Right lobe of liver (tissue), 6 donors: ENCODE results near the gene GALNT17. TPM values are rescaled to one million over a fixed set of nuclear protein-coding genes. Genes with fewer than 3 reads are reported as not detected.

Source experiments
- ATAC-seq, 4 donors: fragments of 200-7000 bp; cut with Tn5 transposase; one replicate each; pipeline ENCODE4 v1.9.1; 2020; ENCODE audit warnings: mild to moderate bottlenecking in 4 of 4, moderate library complexity in 4 of 4
- DNase-seq, 3 donors: peaks; one replicate each; pipeline ENCODE4 v3.0.0-alpha.2; 2020
- H3K27ac ChIP-seq, 3 donors: fragments of 200-600 bp; one replicate each; pipeline ENCODE4 v1.8.0; 2022
- H3K27me3 ChIP-seq, 2 donors: fragments of 200-600 bp; one replicate each; pipeline ENCODE4 v1.8.0; 2022
- H3K36me3 ChIP-seq, 4 donors: fragments of 200-600 bp; sonication (generic) in 1 of 4; one replicate each; pipeline versions ENCODE4 v1.5.1 to v1.8.0; 2017 to 2022; ENCODE audit warnings: control low read depth in 1 of 4
- H3K4me1 ChIP-seq, 4 donors: fragments of 200-600 bp; sonication (generic) in 1 of 4; one replicate each; pipeline versions ENCODE4 v1.5.1 to v1.8.0; 2017 to 2022; ENCODE audit warnings: control low read depth in 1 of 4
- H3K4me3 ChIP-seq, 3 donors: fragments of 200-600 bp; one replicate each; pipeline ENCODE4 v1.8.0; 2022
- H3K9me3 ChIP-seq, 4 donors: fragments of 200-600 bp; sonication (generic) in 1 of 4; one replicate each; pipeline versions ENCODE4 v1.5.1 to v1.8.0; 2017 to 2022; ENCODE audit warnings: control low read depth in 1 of 4
- CTCF ChIP-seq, 4 donors: fragments of 200-600 bp in 3 of 4; fragments of 450-650 bp in 1 of 4; IDR thresholded peaks; one replicate each; pipeline versions ENCODE4 v1.5.1 to v1.8.0; 2016 to 2022; ENCODE audit warnings: antibody characterized with exemption in 4 of 4, mild to moderate bottlenecking in 2 of 4
- POLR2A ChIP-seq: fragments of 450-650 bp; IDR thresholded peaks from one replicate; pipeline ENCODE4 v1.6.1; 2017; ENCODE audit warnings: antibody characterized with exemption, mild to moderate bottlenecking
- WGBS: methylation state at CpG from one replicate; pipeline ENCODE4 v1.1.6; 2018; ENCODE audit warnings: low coverage, low lambda C conversion rate; ENCODE audit not compliant: insufficient coverage; ENCODE audit errors: missing lambda C conversion rate; 5-methylcytosine and 5-hydroxymethylcytosine counted together
- intact Hi-C, 2 donors: fragments of 100-400 bp; cut with DNase I; formaldehyde crosslinking; loops; one replicate each; pipeline versions ENCODE4 v1.11.2 to v1.14.1; 2022
- total RNA-seq, 6 experiments: library from RNA; depleted of rRNA in 2 of 6; stranded (reverse); fragments of >200 nt in 2 of 6; fragmentation: NEBNext Ultra II Directional in 3 of 6; extraction: Animal tissue kit (Norgen Biotek cat#: 25700) in 3 of 6; gene quantifications; one replicate each; pipeline versions ENCODE4 v1.1.0 to v1.2.4, GENCODE V29; 2016 to 2023
- donor health status: DM: no; HTN: yes; CAD: no.
- donor health status: DM: no; HTN: no; CAD: no.
- donor health status: DM: no; HTN: no; CAD: no.
- donor health status: DM: no; HTN: yes; CAD: no.
- donor health status: DM: no; HTN: yes; CAD: no.

Gene GALNT17
- total RNA-seq, 6 experiments from 2014 or later: 0.06 to 0.31 (median 0.10) TPM

GRCh38 chr7:71313553-71313952 lies 181.6 kb downstream of the GALNT17 start:
- Histone ChIP-seq H3K36me3 (no peaks in the 10 kb centered on the region), H3K27me3 (no peaks in the 10 kb centered on the region), H3K9me3 (no peaks in the 10 kb centered on the region), H3K27ac (no peak overlapping the region), H3K4me1 (no peaks in the 10 kb centered on the region), H3K4me3 (no peak overlapping the region)
- 18% methylated on average over 3 of the region's 3 CpGs for WGBS
- no peak for ATAC-seq
- DNase-seq: no peak
- intact Hi-C loops: no loop called here
- no peak for TF ChIP-seq CTCF (IDR thresholded peaks at IDR 0.05)
- TF ChIP-seq POLR2A: no peak

GRCh38 chr7:71320916-71321315 lies 189.0 kb downstream of the GALNT17 start:
- Histone ChIP-seq H3K4me3 (no peak overlapping the region), H3K36me3 (no peaks in the 10 kb centered on the region), H3K9me3 (no peaks in the 10 kb centered on the region), H3K27me3 (no peaks in the 10 kb centered on the region), H3K27ac (no peak overlapping the region), H3K4me1 (no peaks in the 10 kb centered on the region)
- intact Hi-C loops: no loop called here
- DNase-seq (no peak), ATAC-seq (no peak)
- 33% methylated on average over 2 of the region's 2 CpGs for WGBS
- no peak for TF ChIP-seq CTCF (IDR thresholded peaks at IDR 0.05)
- no peak for TF ChIP-seq POLR2A

GRCh38 chr7:71322201-71322600 lies 190.3 kb downstream of the GALNT17 start:
- no peak overlapping the region for H3K27ac ChIP-seq
- WGBS: 35% methylated on average over 6 of the region's 6 CpGs
- no peak for DNase-seq
- H3K27me3 ChIP-seq: no peaks in the 10 kb centered on the region
- no peaks in the 10 kb centered on the region for H3K4me1 ChIP-seq
- TF ChIP-seq CTCF (IDR thresholded peaks at IDR 0.05) (no peak), POLR2A (no peak)
- no peaks in the 10 kb centered on the region for H3K9me3 ChIP-seq
- H3K4me3 ChIP-seq: no peak overlapping the region
- intact Hi-C loops: no loop called here
- H3K36me3 ChIP-seq: no peaks in the 10 kb centered on the region
- ATAC-seq: no peak

GRCh38 chr7:71323726-71324125 lies 191.8 kb downstream of the GALNT17 start:
- no peaks in the 10 kb centered on the region for H3K36me3 ChIP-seq
- H3K9me3 ChIP-seq: no peaks in the 10 kb centered on the region
- H3K27me3 ChIP-seq: no peaks in the 10 kb centered on the region
- no peak overlapping the region for H3K27ac ChIP-seq
- no peak overlapping the region for H3K4me3 ChIP-seq
- intact Hi-C loops: no loop called here
- DNase-seq (no peak), ATAC-seq (no peak)
- WGBS: 40% methylated on average over 6 of the region's 6 CpGs
- H3K4me1 ChIP-seq: no peaks in the 10 kb centered on the region
- no peak for TF ChIP-seq CTCF (IDR thresholded peaks at IDR 0.05)
- no peak for TF ChIP-seq POLR2A

GRCh38 chr7:71325151-71325550 lies 193.2 kb downstream of the GALNT17 start:
- TF ChIP-seq POLR2A: no peak
- TF ChIP-seq CTCF (IDR thresholded peaks at IDR 0.05): no peak
- 44% methylated on average over 5 of the region's 5 CpGs for WGBS
- intact Hi-C loops: no loop called here
- Histone ChIP-seq H3K9me3 (no peaks in the 10 kb centered on the region), H3K4me3 (no peak overlapping the region), H3K36me3 (no peaks in the 10 kb centered on the region), H3K27ac (no peak overlapping the region), H3K4me1 (no peaks in the 10 kb centered on the region), H3K27me3 (no peaks in the 10 kb centered on the region)
- DNase-seq (no peak), ATAC-seq (no peak)
